ENCODE data around the gene TMEM59L. TPM values are rescaled to one million over a fixed set of nuclear protein-coding genes. Genes with fewer than 3 reads are reported as not detected.

Gene TMEM59L
- total and polyA plus RNA-seq, 10 of the 15 experiments (the other 5 are each of a cell fraction or from before 2014, with no cell fraction given), result 0.06 TPM; not detected in 9

- TF ChIP-seq REST (IDR thresholded peaks at IDR 0.05; ENCODE audit: low read depth, low read length) (no peak), RUNX3 (IDR thresholded peaks at IDR 0.05; ENCODE audit: low read length) (no peak), DPF2 (IDR thresholded peaks at IDR 0.05) (no peak), ZBTB4 (CRISPR knock-in tag; IDR thresholded peaks at IDR 0.05) (no peak), POU2F2 (IDR thresholded peaks at IDR 0.05; ENCODE audit: borderline replicate concordance, low read depth, low read length) (no peak)
Observed at GRCh38 chr19:18665771-18666202, 53.1 kb downstream of the TMEM59L start (continued).

GRCh38 chr19:18666317-18666716 lies 53.6 kb downstream of the TMEM59L start:
- Histone ChIP-seq H3K4me3 (no peak overlapping the region), H3K27me3 (replicated peaks in 1 of 2; ENCODE audit: control insufficient read depth in 2 of 2, insufficient read depth in 2 of 2, low read length in 1 of 2) (no peaks in the 10 kb centered on the region), H3K9ac (ENCODE audit: control insufficient read depth, insufficient read depth, low read length) (no peak overlapping the region), H4K20me1 (ENCODE audit: control insufficient read depth, insufficient read depth) (no peaks in the 10 kb centered on the region), H3K36me3 (ENCODE audit: control insufficient read depth in 2 of 2, insufficient read depth in 2 of 2, low read length in 1 of 2) (peaks cover 0 to 11% of the 10 kb centered on the region in 2 experiments; a peak in 2 of 4 replicates), H2AFZ (ENCODE audit: control insufficient read depth, low read depth, low read length) (no peak overlapping the region), H3K27ac (ENCODE audit: control insufficient read depth, insufficient read depth) (no peak overlapping the region), H3K4me2 (ENCODE audit: control insufficient read depth, insufficient read depth) (no peak overlapping the region), H3K9me3 (replicated peaks; ENCODE audit: control insufficient read depth, insufficient read depth, low read length) (no peaks in the 10 kb centered on the region; the same call in 2 of the 3 replicates), H3K4me1 (ENCODE audit: control insufficient read depth, insufficient read depth, low read length) (no peaks in the 10 kb centered on the region), H3K79me2 (ENCODE audit: control insufficient read depth, insufficient read depth, low read length) (no peaks in the 10 kb centered on the region)
- no peak; the same call in 2 of the 3 replicates for ATAC-seq
- in situ Hi-C loops (cut with MboI), result no loop called here
- SMC1A ChIA-PET (ENCODE audit: uncharacterized antibody, unreplicated experiment), result no interaction called here
- CTCF ChIA-PET, result interaction anchor here (0.6 kb wide), 1 partner anchor 311 kb away, joined by 3 read pairs; no protein-coding TSS in a partner anchor
- no peak for DNase-seq (ENCODE audit: low read depth, low spot score)
- WGBS (ENCODE audit: insufficient coverage, insufficient replicate concordance, low lambda C conversion rate, missing lambda C conversion rate), result 40% methylated on average over 12 of the region's 12 CpGs
- no TSS peak for BruUV-seq (replicated peaks)
- FAIRE-seq, result no peak
- RAD21 ChIA-PET (ENCODE audit: unreplicated experiment), result no interaction called here
- POLR2A ChIA-PET, result interaction anchor here (0.6 kb wide), 1 partner anchor 48 kb away, joined by 3 read pairs; no protein-coding TSS in a partner anchor
- intact Hi-C loops (cut with micrococcal nuclease; ENCODE audit: unreplicated experiment), result no loop called here
- TF ChIP-seq CHD1 (IDR thresholded peaks at IDR 0.05; ENCODE audit: low read depth, low read length) (no peak), IRF5 (IDR thresholded peaks at IDR 0.05; ENCODE audit: borderline replicate concordance) (no peak), NFXL1 (IDR thresholded peaks at IDR 0.05; ENCODE audit: borderline replicate concordance) (no peak), ZBED1 (IDR thresholded peaks at IDR 0.05; ENCODE audit: borderline replicate concordance) (no peak), ZNF217 (IDR thresholded peaks at IDR 0.05) (no peak), KLF5 (IDR thresholded peaks at IDR 0.05; ENCODE audit: partially characterized antibody) (no peak), ZBTB11 (CRISPR knock-in tag; IDR thresholded peaks at IDR 0.05) (no peak), DPF2 (IDR thresholded peaks at IDR 0.05) (no peak)
